SK-N-MC (cell line): ENCODE results near the gene TAOK2.
A peak's percentile ranks its signal among the peaks of the same experiment; 100 is the strongest.
"Not testable (repeated sequence)": the region's sequence is repeated elsewhere in the genome, so short reads cannot be mapped to it uniquely, and the experiment has no call there.

Experiments
- DNase-seq: peaks from one replicate; pipeline ENCODE4 v3.0.0-alpha.2; 2011; ENCODE audit warnings: low read depth, low spot score
- H3K27ac ChIP-seq: fragments of 200-600 bp; sonication (generic); 2 replicates; pipeline ENCODE4 v1.5.1; 2016; ENCODE audit warnings: mixed run types
- H3K36me3 ChIP-seq: fragments of 200-600 bp; sonication (generic); 2 replicates; pipeline ENCODE4 v1.6.1; 2017; ENCODE audit warnings: antibody characterized with exemption, low read length, mixed read lengths; ENCODE audit not compliant: insufficient read depth
- H3K4me3 ChIP-seq: fragments of 200-600 bp; sonication (generic); 2 replicates; pipeline ENCODE4 v1.5.1; 2016
- H3K9ac ChIP-seq: fragments of 200-600 bp; sonication (generic); 2 replicates; pipeline ENCODE4 v1.8.0; 2017; ENCODE audit warnings: mixed run types, mixed read lengths; ENCODE audit not compliant: insufficient read length
- H3K9me3 ChIP-seq: fragments of 200-600 bp; sonication (generic); 2 replicates; pipeline ENCODE4 v1.6.1; 2017; ENCODE audit warnings: low read depth, mild to moderate bottlenecking, antibody characterized with exemption, low read length, moderate library complexity, mixed read lengths
- EZH2 ChIP-seq: fragments of 200-600 bp; sonication (generic); IDR thresholded peaks from one replicate; pipeline ENCODE4 v1.6.1; 2017; ENCODE audit warnings: antibody characterized with exemption
- FOXP2 ChIP-seq: optimal IDR thresholded peaks from 2 replicates; pipeline ENCODE3; 2011; ENCODE audit warnings: mild to moderate bottlenecking, moderate library complexity; ENCODE audit not compliant: insufficient read depth; ENCODE audit errors: extremely low read length, control extremely low read depth
- POLR2AphosphoS5 ChIP-seq: IDR thresholded peaks from 2 replicates; pipeline ENCODE4 v1.6.1; 2012; ENCODE audit warnings: mild to moderate bottlenecking, low read depth, low read length, borderline replicate concordance

The TAOK2 gene

GRCh38 chr16:29973384-29974246 is at the start of gene TAOK2:
Gene TAOK2 (plus strand): TSS chr16:29973868. CDS start chr16:29977773, 3,905 bp downstream.
- Histone ChIP-seq H3K27ac (0 out of 2 replicates have a peak within 1 kb of the TSS, but pooled peaks have one; percentile 35), H3K4me3 (peak within 1 kb of the TSS; percentile 87), H3K9ac (peak within 1 kb of the TSS; percentile 90), H3K36me3 (peaks cover 29% of the 10 kb centered on the region), H3K9me3 (no peaks in the 10 kb centered on the region)
- DNase-seq: peak; percentile 73
- TF ChIP-seq FOXP2 (peak; percentile 85), POLR2AphosphoS5 (peak; percentile 96), EZH2 (no peak)

DNA sequence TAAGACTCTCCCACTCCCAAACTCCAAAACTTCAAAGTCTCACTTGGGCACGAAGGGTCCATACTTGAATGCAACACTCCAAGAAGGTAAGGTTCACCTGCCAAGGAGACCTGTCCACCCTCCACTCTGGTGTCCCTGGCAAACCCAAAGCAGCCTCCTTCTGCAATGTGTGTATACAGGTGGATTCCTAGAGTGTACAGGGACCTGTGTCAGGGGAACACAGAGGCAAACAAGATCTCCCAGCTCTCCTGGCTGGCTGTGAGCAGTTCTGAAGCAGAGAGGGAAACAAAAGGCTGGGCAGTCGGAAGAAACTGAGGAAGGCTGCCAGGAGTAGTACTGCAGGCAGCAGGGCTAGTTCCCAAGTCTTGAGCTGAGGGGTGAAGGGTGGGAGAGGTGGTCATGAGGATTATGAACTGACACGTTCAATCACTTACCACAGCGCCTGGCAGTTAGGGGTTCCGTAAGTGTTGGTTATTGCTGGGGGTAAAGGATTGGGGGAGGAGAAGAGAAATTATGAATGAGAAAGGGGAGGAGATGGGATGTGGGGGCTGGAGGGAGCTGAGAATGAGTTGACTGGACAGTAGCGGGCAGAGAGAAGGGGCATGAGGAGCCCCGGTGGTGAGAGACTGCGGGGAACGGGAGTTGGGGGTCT is 48.4 kb upstream of the TAOK2 start:
- no peak for DNase-seq
- peaks cover 11% of the 10 kb centered on the region; the same call in 1 of the 2 replicates for H3K36me3 ChIP-seq
- peak overlapping the region; percentile 89 for H3K9ac ChIP-seq
- H3K9me3 ChIP-seq: no peaks in the 10 kb centered on the region
- H3K4me3 ChIP-seq: peak overlapping the region; percentile 86
- no peak for TF ChIP-seq FOXP2
- TF ChIP-seq POLR2AphosphoS5: no peak
- TF ChIP-seq EZH2: no peak
- H3K27ac ChIP-seq: no peak overlapping the region

DNA sequence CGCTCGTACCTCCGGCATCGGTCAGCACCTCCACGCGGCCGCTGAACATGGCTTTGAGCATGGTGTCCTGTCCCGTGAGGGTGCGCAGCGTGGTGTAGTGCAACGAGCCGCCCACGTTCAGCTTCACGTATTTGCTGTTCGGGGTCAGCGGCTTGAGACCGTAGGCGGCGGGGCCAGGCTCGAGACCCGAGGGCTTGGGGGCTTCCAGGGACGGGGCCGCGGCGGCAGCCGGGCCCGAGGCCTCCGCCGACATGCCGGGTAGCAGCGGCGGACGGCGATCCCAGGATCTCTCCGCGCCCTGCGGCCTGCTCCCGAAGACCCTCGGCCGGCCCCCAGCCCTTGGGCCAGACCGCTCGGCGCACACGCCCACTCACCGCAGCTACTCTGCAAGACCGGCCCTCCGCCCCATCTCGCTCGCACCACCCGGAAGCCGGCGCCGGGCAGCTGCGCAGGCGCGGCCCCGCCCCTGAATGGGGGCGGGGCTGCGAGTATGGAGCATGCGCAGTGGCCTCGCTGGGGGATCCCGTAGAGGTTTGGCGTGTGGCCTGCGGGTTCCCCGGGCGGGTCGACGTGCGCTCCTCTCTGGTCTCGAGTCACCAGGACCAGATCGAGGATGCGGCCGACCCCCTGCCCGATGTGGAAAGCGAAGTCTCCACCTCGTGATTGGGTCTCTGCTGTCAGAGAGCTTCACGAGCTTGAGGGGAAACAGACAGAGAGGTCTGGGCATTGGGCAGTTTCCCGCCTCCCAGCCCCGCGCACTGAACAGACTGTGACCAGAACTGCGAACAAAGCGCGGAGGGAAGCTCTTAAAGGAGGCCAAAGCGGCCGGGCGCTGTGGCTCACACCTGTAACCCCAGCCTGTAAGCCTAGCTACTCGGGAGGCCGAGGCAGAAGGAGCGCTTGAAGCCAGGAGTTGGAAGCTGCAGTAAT is 47.6 kb upstream of the TAOK2 start, which contains the start of gene KCTD13:
Gene KCTD13, minus strand, starts transcription at position 446 of the 930 bp plus-strand sequence. Its CDS starts 193 bp downstream, at position 253.
- TF ChIP-seq EZH2: no peak
- peak; percentile 98 for TF ChIP-seq POLR2AphosphoS5
- Histone ChIP-seq H3K4me3 (peak within 1 kb of the TSS; percentile 86), H3K27ac (no peak within 1 kb of the TSS), H3K9ac (peak within 1 kb of the TSS; percentile 89), H3K9me3 (no peaks in the 10 kb centered on the region), H3K36me3 (peaks cover 7% of the 10 kb centered on the region; the same call in 1 of the 2 replicates)
- DNase-seq: peak; percentile 16

DNA sequence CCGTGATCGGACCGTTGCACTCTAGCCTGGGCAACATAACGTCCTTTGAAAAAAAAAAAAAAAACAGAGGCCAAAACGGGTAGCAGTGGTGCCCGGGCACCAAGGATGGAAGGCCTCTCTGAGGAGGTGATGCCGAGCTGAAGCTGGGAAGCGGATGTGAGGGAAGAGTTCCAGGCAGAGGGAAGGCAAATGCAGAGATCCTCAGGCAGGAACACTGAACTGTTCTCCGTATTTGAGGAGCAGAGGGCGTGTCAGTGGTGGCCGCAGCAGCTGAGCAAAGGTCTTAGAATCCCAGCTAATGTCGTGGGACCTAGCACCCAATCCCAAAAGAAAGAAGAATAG is 47.0 kb upstream of the TAOK2 start:
- no peak for TF ChIP-seq EZH2
- TF ChIP-seq POLR2AphosphoS5: no peak
- no peak for TF ChIP-seq FOXP2
- Histone ChIP-seq H3K27ac (no peak overlapping the region), H3K4me3 (peak overlapping the region; percentile 86), H3K9me3 (no peaks in the 10 kb centered on the region), H3K36me3 (peaks cover 7% of the 10 kb centered on the region; the same call in 1 of the 2 replicates), H3K9ac (peak overlapping the region; percentile 89)
- no peak for DNase-seq

DNA sequence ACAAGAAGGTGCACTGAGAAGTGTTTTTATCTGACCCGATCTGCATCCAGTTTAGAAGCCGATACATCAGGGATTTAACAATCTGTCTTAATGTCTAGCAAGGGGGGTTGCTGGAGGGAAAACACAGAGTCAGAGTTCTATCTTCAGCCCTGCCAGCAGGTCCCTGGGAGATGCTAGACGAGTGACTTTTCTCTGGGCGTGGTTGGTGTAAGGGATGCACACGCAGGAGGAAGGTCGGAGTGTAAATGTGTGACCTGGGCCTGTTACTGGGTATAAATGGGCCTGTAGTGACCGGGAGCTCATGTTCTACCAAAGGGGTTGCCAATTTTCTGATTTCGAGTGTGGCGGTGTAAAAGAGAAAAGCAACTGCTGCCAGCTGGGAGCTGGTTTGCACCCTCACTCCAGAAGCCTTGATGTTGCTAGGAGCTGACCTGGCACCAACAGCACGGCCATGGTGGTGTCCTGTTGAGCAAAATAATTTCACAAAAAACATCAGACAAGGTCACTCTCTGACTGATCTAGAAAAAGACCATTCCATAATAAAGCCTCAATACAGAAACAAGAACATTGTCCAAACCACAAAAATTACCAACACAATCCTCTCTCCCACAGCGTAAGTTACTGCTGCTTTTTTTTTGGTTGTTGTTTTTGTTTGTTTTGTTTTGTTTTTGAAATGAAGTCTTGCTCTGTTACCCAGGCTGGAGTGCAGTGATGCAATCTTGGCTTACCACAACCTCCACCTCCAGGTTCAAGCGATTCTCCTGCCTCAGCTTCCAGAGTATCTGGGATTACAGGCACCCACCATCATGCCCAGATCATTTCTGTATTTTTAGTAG is 46.4 kb upstream of the TAOK2 start:
- H3K9ac ChIP-seq: no peak overlapping the region
- no peak for TF ChIP-seq EZH2
- no peak for TF ChIP-seq FOXP2
- no peak for TF ChIP-seq POLR2AphosphoS5
- H3K27ac ChIP-seq: no peak overlapping the region
- peaks cover 7% of the 10 kb centered on the region; the same call in 1 of the 2 replicates for H3K36me3 ChIP-seq
- no peaks in the 10 kb centered on the region for H3K9me3 ChIP-seq
- no peak overlapping the region; the same call in 1 of the 2 replicates for H3K4me3 ChIP-seq
- DNase-seq: no peak

GRCh38 chr16:29931750-29932149 is 41.9 kb upstream of the TAOK2 start:
- H3K9me3 ChIP-seq: not testable (repeated sequence)

GRCh38 chr16:29940656-29941055 is 33.0 kb upstream of the TAOK2 start:
- Histone ChIP-seq H3K4me3 (no peak overlapping the region), H3K9me3 (no peaks in the 10 kb centered on the region), H3K27ac (no peak overlapping the region), H3K9ac (no peak overlapping the region), H3K36me3 (no peaks in the 10 kb centered on the region)
- no peak for DNase-seq
- TF ChIP-seq EZH2 (no peak), POLR2AphosphoS5 (no peak)

More at GRCh38 chr16:29931750-29932149, 41.9 kb upstream of the TAOK2 start:
- H3K9ac ChIP-seq, DNase-seq, H3K36me3 ChIP-seq, H3K4me3 ChIP-seq, H3K27ac ChIP-seq: not testable (repeated sequence)
